ENCODE data around the gene DYNC1I1.

DNA sequence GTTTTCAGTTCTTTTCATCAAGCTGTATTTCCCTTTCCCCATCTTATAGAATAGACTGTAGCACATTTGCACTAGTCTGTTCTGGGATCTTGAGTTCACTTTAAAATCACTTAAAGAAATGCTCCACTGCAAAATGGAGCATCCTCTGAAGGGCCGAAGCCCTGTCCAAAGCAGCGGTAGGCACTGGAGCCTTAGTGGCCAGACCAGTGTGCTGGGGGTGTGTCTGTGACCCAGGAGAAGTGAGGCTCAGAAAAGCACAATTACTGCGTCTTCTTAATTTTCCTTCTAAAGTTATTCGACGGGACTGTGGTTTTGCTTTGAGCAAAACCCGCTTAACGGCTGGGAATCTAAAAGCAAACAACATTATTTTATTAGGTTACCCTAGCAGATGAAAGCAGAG is 343.8 kb downstream of the DYNC1I1 start:
- TF ChIP-seq, protein P1, sequence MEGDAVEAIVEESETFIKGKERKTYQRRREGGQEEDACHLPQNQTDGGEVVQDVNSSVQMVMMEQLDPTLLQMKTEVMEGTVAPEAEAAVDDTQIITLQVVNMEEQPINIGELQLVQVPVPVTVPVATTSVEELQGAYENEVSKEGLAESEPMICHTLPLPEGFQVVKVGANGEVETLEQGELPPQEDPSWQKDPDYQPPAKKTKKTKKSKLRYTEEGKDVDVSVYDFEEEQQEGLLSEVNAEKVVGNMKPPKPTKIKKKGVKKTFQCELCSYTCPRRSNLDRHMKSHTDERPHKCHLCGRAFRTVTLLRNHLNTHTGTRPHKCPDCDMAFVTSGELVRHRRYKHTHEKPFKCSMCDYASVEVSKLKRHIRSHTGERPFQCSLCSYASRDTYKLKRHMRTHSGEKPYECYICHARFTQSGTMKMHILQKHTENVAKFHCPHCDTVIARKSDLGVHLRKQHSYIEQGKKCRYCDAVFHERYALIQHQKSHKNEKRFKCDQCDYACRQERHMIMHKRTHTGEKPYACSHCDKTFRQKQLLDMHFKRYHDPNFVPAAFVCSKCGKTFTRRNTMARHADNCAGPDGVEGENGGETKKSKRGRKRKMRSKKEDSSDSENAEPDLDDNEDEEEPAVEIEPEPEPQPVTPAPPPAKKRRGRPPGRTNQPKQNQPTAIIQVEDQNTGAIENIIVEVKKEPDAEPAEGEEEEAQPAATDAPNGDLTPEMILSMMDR (conservative IDR thresholded peaks at IDR 0.05; ENCODE audit: low read depth in 2 of 2): no peak
- TF ChIP-seq EZH2phosphoT487 (IDR thresholded peaks at IDR 0.05; ENCODE audit: unreplicated experiment): no peak
- TF ChIP-seq POLR2AphosphoS5 (IDR thresholded peaks at IDR 0.05; ENCODE audit: low read depth): no peak
- TF ChIP-seq, protein P2, sequence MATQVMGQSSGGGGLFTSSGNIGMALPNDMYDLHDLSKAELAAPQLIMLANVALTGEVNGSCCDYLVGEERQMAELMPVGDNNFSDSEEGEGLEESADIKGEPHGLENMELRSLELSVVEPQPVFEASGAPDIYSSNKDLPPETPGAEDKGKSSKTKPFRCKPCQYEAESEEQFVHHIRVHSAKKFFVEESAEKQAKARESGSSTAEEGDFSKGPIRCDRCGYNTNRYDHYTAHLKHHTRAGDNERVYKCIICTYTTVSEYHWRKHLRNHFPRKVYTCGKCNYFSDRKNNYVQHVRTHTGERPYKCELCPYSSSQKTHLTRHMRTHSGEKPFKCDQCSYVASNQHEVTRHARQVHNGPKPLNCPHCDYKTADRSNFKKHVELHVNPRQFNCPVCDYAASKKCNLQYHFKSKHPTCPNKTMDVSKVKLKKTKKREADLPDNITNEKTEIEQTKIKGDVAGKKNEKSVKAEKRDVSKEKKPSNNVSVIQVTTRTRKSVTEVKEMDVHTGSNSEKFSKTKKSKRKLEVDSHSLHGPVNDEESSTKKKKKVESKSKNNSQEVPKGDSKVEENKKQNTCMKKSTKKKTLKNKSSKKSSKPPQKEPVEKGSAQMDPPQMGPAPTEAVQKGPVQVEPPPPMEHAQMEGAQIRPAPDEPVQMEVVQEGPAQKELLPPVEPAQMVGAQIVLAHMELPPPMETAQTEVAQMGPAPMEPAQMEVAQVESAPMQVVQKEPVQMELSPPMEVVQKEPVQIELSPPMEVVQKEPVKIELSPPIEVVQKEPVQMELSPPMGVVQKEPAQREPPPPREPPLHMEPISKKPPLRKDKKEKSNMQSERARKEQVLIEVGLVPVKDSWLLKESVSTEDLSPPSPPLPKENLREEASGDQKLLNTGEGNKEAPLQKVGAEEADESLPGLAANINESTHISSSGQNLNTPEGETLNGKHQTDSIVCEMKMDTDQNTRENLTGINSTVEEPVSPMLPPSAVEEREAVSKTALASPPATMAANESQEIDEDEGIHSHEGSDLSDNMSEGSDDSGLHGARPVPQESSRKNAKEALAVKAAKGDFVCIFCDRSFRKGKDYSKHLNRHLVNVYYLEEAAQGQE (IDR thresholded peaks at IDR 0.05; ENCODE audit: unreplicated experiment): no peak
- TF ChIP-seq EZH2 (IDR thresholded peaks at IDR 0.05; ENCODE audit: low read depth, unreplicated experiment): no peak
- no peak for TF ChIP-seq NANOG (IDR thresholded peaks at IDR 0.05; ENCODE audit: borderline replicate concordance)
- TF ChIP-seq, protein P3, sequence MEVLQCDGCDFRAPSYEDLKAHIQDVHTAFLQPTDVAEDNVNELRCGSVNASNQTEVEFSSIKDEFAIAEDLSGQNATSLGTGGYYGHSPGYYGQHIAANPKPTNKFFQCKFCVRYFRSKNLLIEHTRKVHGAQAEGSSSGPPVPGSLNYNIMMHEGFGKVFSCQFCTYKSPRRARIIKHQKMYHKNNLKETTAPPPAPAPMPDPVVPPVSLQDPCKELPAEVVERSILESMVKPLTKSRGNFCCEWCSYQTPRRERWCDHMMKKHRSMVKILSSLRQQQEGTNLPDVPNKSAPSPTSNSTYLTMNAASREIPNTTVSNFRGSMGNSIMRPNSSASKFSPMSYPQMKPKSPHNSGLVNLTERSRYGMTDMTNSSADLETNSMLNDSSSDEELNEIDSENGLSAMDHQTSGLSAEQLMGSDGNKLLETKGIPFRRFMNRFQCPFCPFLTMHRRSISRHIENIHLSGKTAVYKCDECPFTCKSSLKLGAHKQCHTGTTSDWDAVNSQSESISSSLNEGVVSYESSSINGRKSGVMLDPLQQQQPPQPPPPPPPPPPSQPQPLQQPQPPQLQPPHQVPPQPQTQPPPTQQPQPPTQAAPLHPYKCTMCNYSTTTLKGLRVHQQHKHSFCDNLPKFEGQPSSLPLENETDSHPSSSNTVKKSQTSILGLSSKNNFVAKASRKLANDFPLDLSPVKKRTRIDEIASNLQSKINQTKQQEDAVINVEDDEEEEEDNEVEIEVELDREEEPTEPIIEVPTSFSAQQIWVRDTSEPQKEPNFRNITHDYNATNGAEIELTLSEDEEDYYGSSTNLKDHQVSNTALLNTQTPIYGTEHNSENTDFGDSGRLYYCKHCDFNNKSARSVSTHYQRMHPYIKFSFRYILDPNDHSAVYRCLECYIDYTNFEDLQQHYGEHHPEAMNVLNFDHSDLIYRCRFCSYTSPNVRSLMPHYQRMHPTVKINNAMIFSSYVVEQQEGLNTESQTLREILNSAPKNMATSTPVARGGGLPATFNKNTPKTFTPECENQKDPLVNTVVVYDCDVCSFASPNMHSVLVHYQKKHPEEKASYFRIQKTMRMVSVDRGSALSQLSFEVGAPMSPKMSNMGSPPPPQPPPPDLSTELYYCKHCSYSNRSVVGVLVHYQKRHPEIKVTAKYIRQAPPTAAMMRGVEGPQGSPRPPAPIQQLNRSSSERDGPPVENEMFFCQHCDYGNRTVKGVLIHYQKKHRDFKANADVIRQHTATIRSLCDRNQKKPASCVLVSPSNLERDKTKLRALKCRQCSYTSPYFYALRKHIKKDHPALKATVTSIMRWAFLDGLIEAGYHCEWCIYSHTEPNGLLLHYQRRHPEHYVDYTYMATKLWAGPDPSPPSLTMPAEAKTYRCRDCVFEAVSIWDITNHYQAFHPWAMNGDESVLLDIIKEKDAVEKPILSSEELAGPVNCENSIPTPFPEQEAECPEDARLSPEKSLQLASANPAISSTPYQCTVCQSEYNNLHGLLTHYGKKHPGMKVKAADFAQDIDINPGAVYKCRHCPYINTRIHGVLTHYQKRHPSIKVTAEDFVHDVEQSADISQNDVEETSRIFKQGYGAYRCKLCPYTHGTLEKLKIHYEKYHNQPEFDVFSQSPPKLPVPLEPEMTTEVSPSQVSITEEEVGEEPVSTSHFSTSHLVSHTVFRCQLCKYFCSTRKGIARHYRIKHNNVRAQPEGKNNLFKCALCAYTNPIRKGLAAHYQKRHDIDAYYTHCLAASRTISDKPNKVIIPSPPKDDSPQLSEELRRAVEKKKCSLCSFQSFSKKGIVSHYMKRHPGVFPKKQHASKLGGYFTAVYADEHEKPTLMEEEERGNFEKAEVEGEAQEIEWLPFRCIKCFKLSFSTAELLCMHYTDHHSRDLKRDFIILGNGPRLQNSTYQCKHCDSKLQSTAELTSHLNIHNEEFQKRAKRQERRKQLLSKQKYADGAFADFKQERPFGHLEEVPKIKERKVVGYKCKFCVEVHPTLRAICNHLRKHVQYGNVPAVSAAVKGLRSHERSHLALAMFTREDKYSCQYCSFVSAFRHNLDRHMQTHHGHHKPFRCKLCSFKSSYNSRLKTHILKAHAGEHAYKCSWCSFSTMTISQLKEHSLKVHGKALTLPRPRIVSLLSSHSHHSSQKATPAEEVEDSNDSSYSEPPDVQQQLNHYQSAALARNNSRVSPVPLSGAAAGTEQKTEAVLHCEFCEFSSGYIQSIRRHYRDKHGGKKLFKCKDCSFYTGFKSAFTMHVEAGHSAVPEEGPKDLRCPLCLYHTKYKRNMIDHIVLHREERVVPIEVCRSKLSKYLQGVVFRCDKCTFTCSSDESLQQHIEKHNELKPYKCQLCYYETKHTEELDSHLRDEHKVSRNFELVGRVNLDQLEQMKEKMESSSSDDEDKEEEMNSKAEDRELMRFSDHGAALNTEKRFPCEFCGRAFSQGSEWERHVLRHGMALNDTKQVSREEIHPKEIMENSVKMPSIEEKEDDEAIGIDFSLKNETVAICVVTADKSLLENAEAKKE (CRISPR knock-in tag; IDR thresholded peaks at IDR 0.05): no peak
- no peak for TF ChIP-seq ZNF331 (CRISPR knock-in tag; IDR thresholded peaks at IDR 0.05; ENCODE audit: low read depth)
- no peak for TF ChIP-seq CREB1 (CRISPR knock-in tag; IDR thresholded peaks at IDR 0.05; ENCODE audit: low read depth)

Measured in GM23338 (cell line).